ENCODE measurements around the gene AGPAT3.

The AGPAT3 gene

GRCh38 chr21:43861706-43862105, 3.3 kb upstream of the AGPAT3 start:
- no peak for DNase-seq (ENCODE audit: extremely low read depth in 1 of 2, low read depth in 1 of 2)

- no peak for DNase-seq (ENCODE audit: extremely low read depth in 1 of 2, low read depth in 1 of 2)
These were observed 586 bp upstream of the AGPAT3 start for GRCh38 chr21:43864313-43864961.

GRCh38 chr21:43865540-43866259, 677 bp downstream of the AGPAT3 start:
- peak in 1 of 2 donors; percentile 35 for DNase-seq (ENCODE audit: extremely low read depth in 1 of 2, low read depth in 1 of 2)

GRCh38 chr21:43866260-43866629, 1.2 kb downstream of the AGPAT3 start:
- DNase-seq (ENCODE audit: extremely low read depth in 1 of 2, low read depth in 1 of 2): no peak

GRCh38 chr21:43866659-43867331, 1.8 kb downstream of the AGPAT3 start:
- DNase-seq (ENCODE audit: extremely low read depth in 1 of 2, low read depth in 1 of 2): peak in 1 of 2 donors; percentile 19

GRCh38 chr21:43867332-43867703, 2.3 kb downstream of the AGPAT3 start:
- no peak for DNase-seq (ENCODE audit: extremely low read depth in 1 of 2, low read depth in 1 of 2)

GRCh38 chr21:43867948-43868347, 2.9 kb downstream of the AGPAT3 start:
- no peak for DNase-seq (ENCODE audit: extremely low read depth in 1 of 2, low read depth in 1 of 2)

GRCh38 chr21:43868461-43868860, 3.4 kb downstream of the AGPAT3 start:
- no peak for DNase-seq (ENCODE audit: extremely low read depth in 1 of 2, low read depth in 1 of 2)

GRCh38 chr21:43869486-43870325, 4.7 kb downstream of the AGPAT3 start:
- DNase-seq (ENCODE audit: extremely low read depth in 1 of 2, low read depth in 1 of 2): no peak

- no peak for DNase-seq (ENCODE audit: extremely low read depth in 1 of 2, low read depth in 1 of 2)
These were observed 6.5 kb downstream of the AGPAT3 start for GRCh38 chr21:43871487-43871886.

- DNase-seq (ENCODE audit: extremely low read depth in 1 of 2, low read depth in 1 of 2): no peak
These were observed 7.6 kb downstream of the AGPAT3 start for GRCh38 chr21:43872531-43873197.

- DNase-seq (ENCODE audit: extremely low read depth in 1 of 2, low read depth in 1 of 2): no peak
These were observed 8.7 kb downstream of the AGPAT3 start for GRCh38 chr21:43873673-43874072.

GRCh38 chr21:43874085-43874805, 9.2 kb downstream of the AGPAT3 start:
- no peak for DNase-seq (ENCODE audit: extremely low read depth in 1 of 2, low read depth in 1 of 2)

- no peak for DNase-seq (ENCODE audit: extremely low read depth in 1 of 2, low read depth in 1 of 2)
These were observed 11.6 kb downstream of the AGPAT3 start for GRCh38 chr21:43876605-43877004.

- no peak for DNase-seq (ENCODE audit: extremely low read depth in 1 of 2, low read depth in 1 of 2)
These were observed 13.0 kb downstream of the AGPAT3 start for GRCh38 chr21:43877936-43878575.

GRCh38 chr21:43879348-43880110, 14.5 kb downstream of the AGPAT3 start:
- DNase-seq (ENCODE audit: extremely low read depth in 1 of 2, low read depth in 1 of 2): no peak

- no peak for DNase-seq (ENCODE audit: extremely low read depth in 1 of 2, low read depth in 1 of 2)
These were observed 15.3 kb downstream of the AGPAT3 start for GRCh38 chr21:43880111-43880985.

- DNase-seq (ENCODE audit: extremely low read depth in 1 of 2, low read depth in 1 of 2): no peak
These were observed 16.3 kb downstream of the AGPAT3 start for GRCh38 chr21:43881283-43881682.
